Measurements from ENCODE around the gene CD38. TPM values are rescaled to one million over a fixed set of nuclear protein-coding genes. Genes with fewer than 3 reads are reported as not detected.

The CD38 gene
- total RNA-seq, 1 experiment from 2014 or later: 0.07 TPM

DNA sequence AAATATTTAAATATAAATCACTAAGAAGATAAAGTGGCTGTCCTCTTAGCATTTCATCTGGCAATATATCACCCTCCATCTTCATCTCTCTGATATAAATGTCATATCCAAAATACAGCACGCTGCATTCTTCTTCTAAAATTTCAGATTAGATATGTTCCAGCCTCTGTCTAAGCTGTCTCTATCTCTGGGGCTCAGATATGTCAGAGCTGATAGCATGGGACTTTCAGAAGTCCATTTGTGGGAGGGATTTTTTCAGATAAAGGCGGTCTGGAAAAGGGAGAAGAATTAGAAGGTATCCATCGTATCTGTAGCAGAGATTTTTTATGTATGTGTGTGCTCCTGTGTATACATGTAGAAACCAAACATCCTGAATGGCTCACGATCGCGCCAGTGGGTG is 25.0 kb upstream of the CD38 start:
- no peak overlapping the region for H2BK120ac ChIP-seq (ENCODE audit: low read depth, low read length, poor library complexity, severe bottlenecking)
- no peak overlapping the region for H3K4ac ChIP-seq (ENCODE audit: low read depth, low read length)
- no peak overlapping the region for H3K56ac ChIP-seq (ENCODE audit: insufficient read length, low read depth, low read length)
- no peak overlapping the region for H3T11ph ChIP-seq (ENCODE audit: low read length)
- Mint-ChIP-seq H3K27ac (no peak overlapping the region), H3K4me3 (no peak overlapping the region), H3K36me3 (ENCODE audit: insufficient read depth in 1 of 3, low read depth in 3 of 3) (no peaks in the 10 kb centered on the region), H3K27me3 (ENCODE audit: low read depth) (no peaks in the 10 kb centered on the region; the same call in 1 of the 2 replicates), H3K4me1 (peaks cover 8 to 10% of the 10 kb centered on the region in 2 experiments; a peak in 2 of 4 replicates), H3K9me3 (no peaks in the 10 kb centered on the region; a peak in 1 of 5 replicates)
- H3K27me3 ChIP-seq (ENCODE audit: insufficient read depth, low read length): no peaks in the 10 kb centered on the region
- no peak overlapping the region for H3K9ac ChIP-seq (ENCODE audit: extremely low read depth, insufficient read length, low read length)
- H3K4me1 ChIP-seq (ENCODE audit: insufficient read depth, low read length): no peaks in the 10 kb centered on the region
- H3K23me2 ChIP-seq (ENCODE audit: insufficient read length, low read depth, low read length, poor library complexity, severe bottlenecking): no peaks in the 10 kb centered on the region
- H3K23ac ChIP-seq (ENCODE audit: insufficient read length, low read depth, low read length): no peak overlapping the region
- H2BK12ac ChIP-seq (ENCODE audit: insufficient read length, low read depth, low read length): no peak overlapping the region
- H3K18ac ChIP-seq (ENCODE audit: insufficient read length, low read depth, low read length): no peak overlapping the region
- TF ChIP-seq, protein P1, sequence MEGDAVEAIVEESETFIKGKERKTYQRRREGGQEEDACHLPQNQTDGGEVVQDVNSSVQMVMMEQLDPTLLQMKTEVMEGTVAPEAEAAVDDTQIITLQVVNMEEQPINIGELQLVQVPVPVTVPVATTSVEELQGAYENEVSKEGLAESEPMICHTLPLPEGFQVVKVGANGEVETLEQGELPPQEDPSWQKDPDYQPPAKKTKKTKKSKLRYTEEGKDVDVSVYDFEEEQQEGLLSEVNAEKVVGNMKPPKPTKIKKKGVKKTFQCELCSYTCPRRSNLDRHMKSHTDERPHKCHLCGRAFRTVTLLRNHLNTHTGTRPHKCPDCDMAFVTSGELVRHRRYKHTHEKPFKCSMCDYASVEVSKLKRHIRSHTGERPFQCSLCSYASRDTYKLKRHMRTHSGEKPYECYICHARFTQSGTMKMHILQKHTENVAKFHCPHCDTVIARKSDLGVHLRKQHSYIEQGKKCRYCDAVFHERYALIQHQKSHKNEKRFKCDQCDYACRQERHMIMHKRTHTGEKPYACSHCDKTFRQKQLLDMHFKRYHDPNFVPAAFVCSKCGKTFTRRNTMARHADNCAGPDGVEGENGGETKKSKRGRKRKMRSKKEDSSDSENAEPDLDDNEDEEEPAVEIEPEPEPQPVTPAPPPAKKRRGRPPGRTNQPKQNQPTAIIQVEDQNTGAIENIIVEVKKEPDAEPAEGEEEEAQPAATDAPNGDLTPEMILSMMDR (conservative IDR thresholded peaks at IDR 0.05): no peak
- H2BK5ac ChIP-seq (ENCODE audit: insufficient read length, low read length): no peak overlapping the region
- H4K20me1 ChIP-seq (ENCODE audit: control insufficient read depth, insufficient read depth, insufficient read length): no peaks in the 10 kb centered on the region
- H3K79me1 ChIP-seq (ENCODE audit: insufficient read depth, low read depth, low read length, poor library complexity, severe bottlenecking): no peaks in the 10 kb centered on the region
- no peaks in the 10 kb centered on the region for H3K79me2 ChIP-seq (ENCODE audit: insufficient read depth, low read length)
- DNase-seq: no peak
- no peak overlapping the region for H3K27ac ChIP-seq (ENCODE audit: insufficient read length, low read depth, low read length)
- no peak overlapping the region for H4K8ac ChIP-seq (replicated peaks; ENCODE audit: insufficient read length, low read depth, low read length)
- H4K5ac ChIP-seq (ENCODE audit: insufficient read length, low read depth, low read length): no peak overlapping the region
- H2AK5ac ChIP-seq (ENCODE audit: insufficient read length, low read length): no peak overlapping the region
- no peak overlapping the region for H2BK20ac ChIP-seq (ENCODE audit: low read depth, low read length, poor library complexity, severe bottlenecking)
- no peak overlapping the region for H3K14ac ChIP-seq (ENCODE audit: insufficient read depth, low read length)
- no peak overlapping the region for H4K91ac ChIP-seq (ENCODE audit: insufficient read length, low read depth, low read length)
- no peak overlapping the region for H2BK15ac ChIP-seq (ENCODE audit: low read depth, low read length)
- H3K9me3 ChIP-seq (ENCODE audit: control insufficient read depth, low read depth, low read length): no peaks in the 10 kb centered on the region
- H3K4me2 ChIP-seq (ENCODE audit: insufficient read depth, insufficient read length, low read length): no peak overlapping the region
- no peak overlapping the region for H2AFZ ChIP-seq (ENCODE audit: low read length)
- no CpG with 5 or more reads among the region's 6 CpGs for WGBS (ENCODE audit: extremely low coverage, insufficient read length, low lambda C conversion rate)

Measured in H9 (cell line).